Peyer's patch (tissue), 4 donors: ENCODE results near the gene DTX2.
"Not testable (repeated sequence)": the region's sequence is repeated elsewhere in the genome, so short reads cannot be mapped to it uniquely, and the experiment has no call there.

Experiments used
- CTCF ChIP-seq, 6 experiments: fragments of 450-650 bp in 4 of 6; fragments of 200-600 bp in 2 of 6; sonication (generic) in 1 of 6; IDR thresholded peaks; one replicate each; pipeline ENCODE4 v1.5.1; 2017 to 2019; ENCODE audit warnings: antibody characterized with exemption in 6 of 6, mild to moderate bottlenecking in 3 of 6, moderate library complexity in 1 of 6
- POLR2A ChIP-seq, 2 donors: fragments of 450-650 bp; IDR thresholded peaks; one replicate each; pipeline ENCODE4 v1.5.1; 2017; ENCODE audit warnings: antibody characterized with exemption in 2 of 2, mild to moderate bottlenecking in 2 of 2, moderate library complexity in 2 of 2

GRCh38 chr7:76480403-76481253, 19.1 kb downstream of the DTX2 start:
- not testable (repeated sequence) for TF ChIP-seq CTCF, POLR2A (IDR thresholded peaks at IDR 0.05)
